Effector memory CD8-positive, alpha-beta T cell (primary cell): Measurements from ENCODE around the gene PDCD7.
"Not testable (repeated sequence)": the region's sequence is repeated elsewhere in the genome, so short reads cannot be mapped to it uniquely, and the experiment has no call there.

Experiments used
- ATAC-seq: fragments of 150-1000 bp; cut with Tn5 transposase; replicated peaks from 2 replicates; pipeline ENCODE4 v1.10.0; 2021; ENCODE audit warnings: mild to moderate bottlenecking, moderate library complexity
- DNase-seq, 3 experiments: peaks; one replicate each; pipeline ENCODE4 v3.0.0; 2021
- H3K27ac Mint-ChIP-seq, 2 donors: one replicate each; pipeline ENCODE4 v1.8.0; 2022; ENCODE audit warnings: mild to moderate bottlenecking in 2 of 2, mixed read lengths in 2 of 2, moderate library complexity in 2 of 2
- H3K27me3 Mint-ChIP-seq, 2 donors: one replicate each; pipeline ENCODE4 v1.8.0; 2022; ENCODE audit warnings: mixed read lengths in 2 of 2
- H3K36me3 Mint-ChIP-seq: one replicate; pipeline ENCODE4 v1.8.0; 2022; ENCODE audit warnings: mild to moderate bottlenecking, moderate library complexity, mixed read lengths; ENCODE audit not compliant: insufficient read depth
- H3K4me1 Mint-ChIP-seq, 2 donors: one replicate each; pipeline ENCODE4 v1.8.0; 2022; ENCODE audit warnings: low read depth in 2 of 2, mixed read lengths in 2 of 2
- H3K4me3 Mint-ChIP-seq, 2 donors: one replicate each; pipeline ENCODE4 v1.8.0; 2022; ENCODE audit warnings: mild to moderate bottlenecking in 2 of 2, mixed read lengths in 2 of 2, moderate library complexity in 2 of 2
- H3K9me3 Mint-ChIP-seq, 2 donors: one replicate each; pipeline ENCODE4 v1.8.0; 2022; ENCODE audit warnings: mixed read lengths in 2 of 2

The PDCD7 gene

GRCh38 chr15:65082303-65082953 is 51.2 kb downstream of the PDCD7 start:
- H3K36me3 Mint-ChIP-seq: peaks cover 3% of the 10 kb centered on the region
- ATAC-seq (peak; percentile 55), DNase-seq (no peak)
- H3K27me3 Mint-ChIP-seq: peaks cover 72 to 79% of the 10 kb centered on the region in 2 donors
- H3K4me1 Mint-ChIP-seq: peaks cover 13 to 19% of the 10 kb centered on the region in 2 donors
- H3K4me3 Mint-ChIP-seq: peak overlapping the region; percentile 0 to 3
- peak overlapping the region in 1 of 2 donors; percentile 11 for H3K27ac Mint-ChIP-seq
- H3K9me3 Mint-ChIP-seq: no peaks in the 10 kb centered on the region

- DNase-seq: no peak
Observed at GRCh38 chr15:65081758-65082157, 51.9 kb downstream of the PDCD7 start.

GRCh38 chr15:65081270-65081669 is 52.3 kb downstream of the PDCD7 start:
- Mint-ChIP-seq H3K27ac (no peak overlapping the region), H3K4me1 (peaks cover 13 to 19% of the 10 kb centered on the region in 2 donors), H3K36me3 (peaks cover 3% of the 10 kb centered on the region), H3K9me3 (no peaks in the 10 kb centered on the region), H3K27me3 (peaks cover 74 to 83% of the 10 kb centered on the region in 2 donors), H3K4me3 (no peak overlapping the region)
- ATAC-seq: no peak
- no peak for DNase-seq

More at GRCh38 chr15:65081758-65082157, 51.9 kb downstream of the PDCD7 start:
- peaks cover 72 to 79% of the 10 kb centered on the region in 2 donors for H3K27me3 Mint-ChIP-seq
- no peaks in the 10 kb centered on the region for H3K9me3 Mint-ChIP-seq
- no peak overlapping the region for H3K4me3 Mint-ChIP-seq
- no peak for ATAC-seq
- peaks cover 13 to 19% of the 10 kb centered on the region in 2 donors for H3K4me1 Mint-ChIP-seq
- peaks cover 3% of the 10 kb centered on the region for H3K36me3 Mint-ChIP-seq
- no peak overlapping the region for H3K27ac Mint-ChIP-seq

GRCh38 chr15:65079580-65079979 is 54.0 kb downstream of the PDCD7 start:
- no peak for ATAC-seq
- H3K27ac Mint-ChIP-seq: no peak overlapping the region
- H3K9me3 Mint-ChIP-seq: no peaks in the 10 kb centered on the region
- H3K36me3 Mint-ChIP-seq: no peaks in the 10 kb centered on the region
- peaks cover 68 to 72% of the 10 kb centered on the region in 2 donors for H3K27me3 Mint-ChIP-seq
- no peak for DNase-seq
- peaks cover 13 to 15% of the 10 kb centered on the region in 2 donors for H3K4me1 Mint-ChIP-seq
- no peak overlapping the region for H3K4me3 Mint-ChIP-seq

- peaks cover 53 to 56% of the 10 kb centered on the region in 2 donors for H3K27me3 Mint-ChIP-seq
- ATAC-seq: peak; percentile 59
Observed at GRCh38 chr15:65077981-65078352, 55.6 kb downstream of the PDCD7 start.

GRCh38 chr15:65077291-65077980 is 56.2 kb downstream of the PDCD7 start:
- Mint-ChIP-seq H3K27ac (no peak overlapping the region), H3K9me3 (no peaks in the 10 kb centered on the region), H3K4me1 (peaks cover 7 to 9% of the 10 kb centered on the region in 2 donors), H3K4me3 (peak overlapping the region in 1 of 2 donors; percentile 41), H3K36me3 (no peaks in the 10 kb centered on the region), H3K27me3 (peaks cover 47 to 51% of the 10 kb centered on the region in 2 donors)
- no peak for ATAC-seq
- no peak for DNase-seq

More at GRCh38 chr15:65077981-65078352, 55.6 kb downstream of the PDCD7 start:
- Mint-ChIP-seq H3K27ac (peak overlapping the region in 1 of 2 donors; percentile 36), H3K36me3 (no peaks in the 10 kb centered on the region), H3K9me3 (no peaks in the 10 kb centered on the region), H3K4me3 (peak overlapping the region in 1 of 2 donors; percentile 41), H3K4me1 (peaks cover 13 to 15% of the 10 kb centered on the region in 2 donors)
- peak; percentile 12 to 18 (median 15) for DNase-seq

GRCh38 chr15:65076486-65077290 is 56.9 kb downstream of the PDCD7 start, which contains the start of gene KBTBD13:
TSS of gene KBTBD13 (plus strand) at chr15:65076746. CDS start at chr15:65076816, 70 bp downstream.
- H3K27me3 Mint-ChIP-seq: peaks cover 40 to 43% of the 10 kb centered on the region in 2 donors
- H3K9me3 Mint-ChIP-seq: no peaks in the 10 kb centered on the region
- ATAC-seq: no peak
- DNase-seq: no peak
- peaks cover 5% of the 10 kb centered on the region for H3K36me3 Mint-ChIP-seq
- H3K4me1 Mint-ChIP-seq: peaks cover 3 to 7% of the 10 kb centered on the region in 2 donors
- no peak within 1 kb of the TSS for H3K4me3 Mint-ChIP-seq
- no peak within 1 kb of the TSS for H3K27ac Mint-ChIP-seq

- not testable (repeated sequence) for H3K4me3 Mint-ChIP-seq, H3K36me3 Mint-ChIP-seq, H3K27ac Mint-ChIP-seq, ATAC-seq, H3K9me3 Mint-ChIP-seq, DNase-seq, H3K4me1 Mint-ChIP-seq
- H3K27me3 Mint-ChIP-seq: peaks cover 31 to 34% of the 10 kb centered on the region in 2 donors
Observed at GRCh38 chr15:65075607-65076395, 57.8 kb downstream of the PDCD7 start.

- peaks cover 27 to 33% of the 10 kb centered on the region in 2 donors for H3K27me3 Mint-ChIP-seq
- DNase-seq, H3K4me1 Mint-ChIP-seq, H3K9me3 Mint-ChIP-seq, H3K36me3 Mint-ChIP-seq, H3K27ac Mint-ChIP-seq, ATAC-seq, H3K4me3 Mint-ChIP-seq: not testable (repeated sequence)
Observed at GRCh38 chr15:65074946-65075345, 58.7 kb downstream of the PDCD7 start.

- H3K27ac Mint-ChIP-seq: no peak overlapping the region
- ATAC-seq (no peak), DNase-seq (no peak)
- H3K27me3 Mint-ChIP-seq: peaks cover 13 to 31% of the 10 kb centered on the region in 2 donors
- H3K9me3 Mint-ChIP-seq: no peaks in the 10 kb centered on the region
- peaks cover 5% of the 10 kb centered on the region for H3K36me3 Mint-ChIP-seq
- no peak overlapping the region for H3K4me3 Mint-ChIP-seq
- peaks cover 3 to 5% of the 10 kb centered on the region in 2 donors for H3K4me1 Mint-ChIP-seq
Observed at GRCh38 chr15:65072617-65073016, 61.0 kb downstream of the PDCD7 start.

GRCh38 chr15:65072027-65072426 is 61.6 kb downstream of the PDCD7 start:
- no peak for ATAC-seq
- no peaks in the 10 kb centered on the region for H3K9me3 Mint-ChIP-seq

GRCh38 chr15:65071381-65071811 is 62.2 kb downstream of the PDCD7 start:
- Mint-ChIP-seq H3K36me3 (peaks cover 5% of the 10 kb centered on the region), H3K27ac (no peak overlapping the region), H3K9me3 (no peaks in the 10 kb centered on the region), H3K4me1 (peaks cover 6 to 8% of the 10 kb centered on the region in 2 donors), H3K4me3 (no peak overlapping the region), H3K27me3 (peaks cover 18 to 39% of the 10 kb centered on the region in 2 donors)
- ATAC-seq (no peak), DNase-seq (no peak)

More at GRCh38 chr15:65072027-65072426, 61.6 kb downstream of the PDCD7 start:
- no peak overlapping the region for H3K4me3 Mint-ChIP-seq
- peaks cover 17 to 35% of the 10 kb centered on the region in 2 donors for H3K27me3 Mint-ChIP-seq
- no peak for DNase-seq
- H3K4me1 Mint-ChIP-seq: peaks cover 6 to 7% of the 10 kb centered on the region in 2 donors
- no peak overlapping the region for H3K27ac Mint-ChIP-seq
- peaks cover 5% of the 10 kb centered on the region for H3K36me3 Mint-ChIP-seq
